CD4-positive, alpha-beta T cell treated with Interleukin-17A for 4 hours (primary cell): Measurements from ENCODE around the gene MS4A14.
"Not testable (repeated sequence)": the region's sequence is repeated elsewhere in the genome, so short reads cannot be mapped to it uniquely, and the experiment has no call there.

ENCODE experiments used
- DNase-seq: peaks from one replicate; pipeline ENCODE4 v3.0.0-alpha.2; 2020; ENCODE audit warnings: mixed read lengths

Gene MS4A14, protein sequence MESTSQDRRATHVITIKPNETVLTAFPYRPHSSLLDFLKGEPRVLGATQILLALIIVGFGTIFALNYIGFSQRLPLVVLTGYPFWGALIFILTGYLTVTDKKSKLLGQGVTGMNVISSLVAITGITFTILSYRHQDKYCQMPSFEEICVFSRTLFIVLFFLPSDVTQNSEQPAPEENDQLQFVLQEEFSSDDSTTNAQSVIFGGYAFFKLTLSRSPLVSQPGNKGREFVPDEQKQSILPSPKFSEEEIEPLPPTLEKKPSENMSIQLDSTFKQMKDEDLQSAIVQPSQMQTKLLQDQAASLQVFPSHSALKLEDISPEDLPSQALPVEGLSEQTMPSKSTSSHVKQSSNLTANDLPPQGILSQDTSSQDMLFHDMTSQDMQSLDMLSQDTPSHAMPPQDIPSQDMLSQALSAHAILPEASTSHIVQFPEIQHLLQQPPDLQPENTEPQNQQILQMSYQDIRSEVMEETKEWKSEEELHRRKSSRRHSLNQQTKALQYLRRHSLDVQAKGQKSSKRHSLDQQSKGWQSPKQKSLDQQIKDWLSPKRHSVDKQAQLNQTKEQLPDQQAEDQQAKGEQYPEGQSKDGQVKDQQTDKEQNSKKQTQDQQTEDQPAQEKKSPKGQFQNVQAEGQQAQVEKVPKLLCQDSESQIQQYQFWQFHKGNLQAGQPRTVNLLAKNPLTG

DNA sequence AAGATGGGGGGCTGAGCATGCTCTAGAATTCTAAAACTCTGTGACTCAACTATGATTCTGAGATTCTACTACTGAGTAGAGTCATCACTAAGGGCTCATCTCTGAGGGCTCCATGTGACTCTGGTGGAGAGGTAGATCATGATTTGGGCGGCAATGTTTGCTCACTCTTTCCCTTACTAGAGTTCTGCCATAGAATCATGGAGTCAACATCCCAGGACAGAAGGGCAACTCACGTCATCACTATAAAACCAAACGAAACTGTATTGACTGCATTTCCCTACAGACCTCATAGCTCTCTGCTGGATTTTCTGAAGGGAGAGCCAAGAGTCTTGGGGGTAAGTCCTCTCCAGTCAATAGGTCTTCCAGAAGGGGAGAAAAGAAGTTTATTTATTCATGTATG lies at the start of gene MS4A14:
MS4A14 (plus strand) TSS at position 78 of the 400 bp plus-strand sequence; CDS start at position 198, 120 bp downstream.
- DNase-seq = no peak

DNA sequence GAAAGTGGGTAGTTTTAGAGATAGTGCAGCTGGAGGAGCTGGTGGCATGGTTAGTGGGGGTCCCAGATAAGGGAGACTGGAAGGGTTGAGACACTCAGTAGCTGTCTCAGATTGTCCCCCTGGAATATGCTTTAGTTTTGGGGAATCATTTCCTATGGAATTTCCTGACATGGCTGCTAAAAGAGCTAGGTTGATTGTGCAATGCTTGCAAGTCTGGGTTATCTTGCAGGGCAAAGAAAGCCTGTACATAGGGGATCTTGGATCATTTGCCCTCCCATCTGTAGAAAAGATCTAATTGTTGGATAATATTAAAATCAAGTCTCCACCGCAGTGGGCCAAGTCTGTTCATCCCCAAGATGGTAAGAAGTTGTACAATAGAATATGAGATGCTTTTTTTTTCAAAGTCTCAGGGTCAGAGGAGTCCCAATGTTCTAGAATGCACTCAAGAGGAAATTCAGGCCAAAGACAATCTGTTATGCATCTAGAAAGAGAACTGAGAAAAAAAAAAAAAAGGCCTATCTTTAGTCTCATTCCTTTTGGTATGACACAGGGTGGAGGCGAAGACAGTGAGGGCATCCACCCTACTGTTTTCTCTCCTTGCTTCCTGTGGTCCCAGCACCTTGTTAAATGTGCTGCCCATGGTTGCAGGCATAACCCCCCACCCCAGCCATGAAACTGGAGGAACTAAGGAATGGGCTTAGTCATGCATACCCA lies 49.0 kb upstream of the MS4A14 start:
- no peak for DNase-seq

DNA sequence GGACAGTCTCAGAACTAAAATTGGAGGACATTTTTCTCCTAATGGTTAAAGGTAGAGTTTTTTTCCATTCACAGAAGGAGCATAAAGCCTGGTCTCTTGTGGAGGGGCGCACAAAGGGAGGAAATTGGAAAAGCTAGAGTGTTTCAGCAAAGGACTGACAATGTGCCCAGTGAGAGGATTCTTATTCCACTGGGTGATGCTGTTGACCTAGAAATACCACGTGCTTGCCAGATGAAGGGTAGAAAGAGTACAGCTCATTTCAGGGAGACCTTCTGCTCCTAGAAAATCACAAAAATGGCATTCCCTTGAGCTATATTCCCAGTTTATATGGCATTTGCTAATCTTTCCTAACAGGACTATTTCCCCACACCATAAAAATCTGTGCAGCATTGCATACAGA lies 48.1 kb upstream of the MS4A14 start:
- no peak for DNase-seq

DNA sequence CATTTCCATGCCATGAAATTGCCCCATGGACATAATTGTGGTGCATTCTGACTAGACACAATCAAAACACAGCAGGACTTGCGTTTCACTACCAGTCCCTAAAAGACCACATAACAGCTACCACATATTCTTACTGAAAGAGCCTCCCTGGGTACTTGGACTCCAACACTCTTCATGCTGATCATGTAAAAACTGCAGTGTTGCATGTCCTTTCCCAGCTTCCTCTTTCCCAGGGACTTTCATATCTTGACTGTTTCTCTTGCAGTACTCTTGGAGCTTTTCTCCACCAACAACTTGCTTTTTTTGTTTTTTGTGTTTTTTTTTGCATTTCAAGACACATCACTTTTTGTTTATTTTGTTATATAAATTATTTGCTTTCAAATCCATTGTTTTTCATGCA lies 46.3 kb upstream of the MS4A14 start:
- DNase-seq = no peak

DNA sequence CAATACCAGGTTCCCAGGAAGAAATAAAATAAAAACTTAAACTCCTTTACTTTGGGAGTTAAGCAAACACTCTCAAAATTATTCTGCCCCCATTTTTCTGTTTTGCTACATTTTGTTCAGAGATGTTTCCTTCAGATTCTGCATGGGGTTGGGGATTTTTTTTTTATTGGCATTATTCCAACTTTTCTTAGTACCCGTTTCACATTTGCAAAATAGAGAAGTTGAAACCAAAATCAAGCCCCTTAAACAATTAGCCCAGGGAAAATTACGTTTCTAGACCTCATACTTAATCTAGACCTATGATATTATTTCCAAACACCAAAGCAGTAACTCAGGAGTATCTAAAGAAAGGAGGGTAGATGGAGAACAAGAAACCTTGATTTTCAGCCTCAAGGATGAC lies 38.5 kb upstream of the MS4A14 start:
- DNase-seq = no peak

DNA sequence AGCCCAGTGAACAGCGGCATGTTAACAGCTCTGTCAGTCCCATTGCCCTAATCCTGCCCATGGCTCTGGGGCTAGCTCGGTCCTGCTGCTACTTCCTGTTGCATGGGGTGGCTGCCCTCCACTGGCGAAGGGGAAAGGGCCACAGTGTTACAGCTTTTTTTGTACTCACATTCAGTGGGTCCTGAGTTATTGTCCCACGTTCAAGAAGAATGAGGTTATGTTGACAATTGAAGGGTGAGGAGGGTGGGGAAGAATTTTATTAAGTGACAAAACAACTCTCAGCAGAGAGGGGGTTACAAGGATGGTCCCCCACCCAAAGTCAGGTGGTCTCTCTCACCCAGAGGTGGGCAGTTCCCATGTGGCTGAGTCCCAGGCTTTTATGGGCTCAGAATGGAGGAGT lies 35.6 kb upstream of the MS4A14 start:
- DNase-seq = no peak

DNA sequence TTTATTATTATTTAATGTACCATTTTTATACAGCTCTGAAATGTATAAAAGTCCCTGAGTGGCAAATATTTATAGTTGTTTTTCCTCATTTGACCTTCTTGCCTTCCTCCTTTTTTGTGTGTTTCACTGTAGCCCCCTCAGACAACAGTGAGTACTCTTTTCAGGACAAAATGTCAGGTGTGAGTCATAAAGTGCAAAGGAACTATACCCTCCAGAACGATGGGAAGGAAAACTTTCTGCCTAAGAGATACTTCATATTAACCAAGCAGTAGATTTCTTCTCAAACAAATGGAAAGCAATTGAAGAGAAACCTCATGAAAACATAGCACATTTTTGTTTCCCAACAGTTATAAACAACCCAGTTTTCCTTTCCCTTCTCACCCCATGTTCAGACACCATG lies 34.0 kb upstream of the MS4A14 start:
- no peak for DNase-seq

DNA sequence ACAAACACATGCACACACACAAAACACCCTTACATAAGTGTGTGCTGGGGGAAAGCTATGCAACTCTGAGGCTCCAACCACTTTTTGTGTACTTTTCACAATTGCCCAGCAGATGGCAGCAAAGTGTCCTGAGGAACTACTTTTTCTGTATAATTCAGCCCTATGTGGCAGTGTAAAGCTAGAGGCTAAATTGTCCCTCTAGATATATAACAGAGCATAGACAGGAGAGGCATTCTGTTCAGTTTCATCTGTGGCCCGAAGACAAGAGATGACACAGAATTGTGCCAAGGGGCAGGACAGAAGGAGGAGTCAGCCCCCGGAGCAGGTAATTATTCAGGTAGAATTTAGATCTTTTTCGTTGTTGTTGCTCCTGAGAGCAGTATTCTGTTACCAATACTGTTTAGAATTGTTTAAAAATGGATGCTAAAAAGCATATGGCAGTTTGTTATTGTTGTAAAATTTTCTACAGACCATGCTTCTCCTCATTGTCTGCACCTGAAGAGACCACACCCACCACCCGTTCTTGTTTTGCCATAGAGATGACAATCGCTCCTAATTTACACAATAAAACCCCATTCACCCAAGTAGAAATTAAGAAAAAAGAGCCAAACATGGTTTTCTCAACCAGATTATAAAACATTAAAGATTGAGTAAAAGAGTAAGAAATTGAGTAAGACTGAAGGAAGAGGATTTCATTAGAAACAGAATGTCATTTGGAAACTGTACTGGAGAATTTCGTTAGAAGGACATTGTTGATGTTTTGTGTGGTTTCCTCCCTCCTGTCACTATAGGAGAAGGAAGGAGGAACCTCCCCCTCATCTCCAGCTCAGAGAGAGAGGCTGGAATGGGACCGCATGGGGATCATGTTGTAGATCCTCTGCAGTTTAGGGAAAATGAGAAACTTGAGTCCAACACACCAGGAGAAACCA lies 32.5 kb upstream of the MS4A14 start:
- peak; percentile 51 for DNase-seq

DNA sequence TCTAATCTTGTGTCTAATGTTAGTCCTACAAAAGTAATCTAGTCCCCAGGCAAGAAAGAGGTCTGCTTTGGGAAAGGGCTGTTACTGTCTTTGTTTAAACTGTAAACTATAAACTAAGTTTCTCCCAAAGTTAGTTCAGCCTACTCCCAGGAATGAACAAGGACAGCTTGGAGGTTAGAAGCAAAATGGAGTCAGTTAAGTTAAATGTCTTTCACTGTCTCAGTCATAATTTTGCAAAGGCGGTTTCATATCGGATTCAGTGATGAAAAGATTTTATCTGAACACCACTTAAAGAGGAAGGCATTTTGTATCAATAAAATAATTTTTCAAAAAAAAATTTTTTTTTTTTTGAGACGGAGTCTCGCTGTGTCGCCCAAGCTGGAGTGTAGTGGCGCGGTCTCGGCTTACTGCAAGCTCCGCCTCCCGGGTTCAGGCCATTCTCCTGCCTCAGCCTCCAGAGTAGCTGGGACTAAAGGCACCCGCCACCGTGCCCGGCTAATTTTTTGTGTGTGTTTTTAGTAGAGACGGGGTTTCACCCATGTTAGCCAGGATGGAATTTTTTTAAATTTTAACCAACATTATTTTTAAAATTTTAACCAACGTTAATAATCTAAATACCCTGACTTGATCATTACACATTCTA lies 29.9 kb upstream of the MS4A14 start:
- not testable (repeated sequence) for DNase-seq

DNA sequence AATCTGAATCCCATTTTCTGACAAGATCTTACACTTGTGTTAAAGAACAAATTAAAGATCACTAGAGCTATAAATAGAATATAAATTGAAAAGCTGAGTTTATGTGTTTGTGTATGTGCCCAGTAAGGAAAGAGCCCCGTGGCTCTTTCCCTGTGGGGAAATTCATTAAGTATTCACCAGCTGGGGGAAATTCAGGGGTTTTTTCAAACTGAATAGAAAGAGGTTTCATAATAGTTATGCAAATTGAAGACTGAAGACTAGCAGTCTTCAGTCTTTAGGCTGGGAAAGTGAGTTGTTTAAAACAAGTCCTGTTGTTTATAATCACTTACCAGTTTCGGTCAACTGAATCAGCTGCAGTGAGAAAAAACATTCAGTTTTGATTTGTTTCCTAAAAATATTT lies 29.2 kb upstream of the MS4A14 start:
- DNase-seq = no peak

DNA sequence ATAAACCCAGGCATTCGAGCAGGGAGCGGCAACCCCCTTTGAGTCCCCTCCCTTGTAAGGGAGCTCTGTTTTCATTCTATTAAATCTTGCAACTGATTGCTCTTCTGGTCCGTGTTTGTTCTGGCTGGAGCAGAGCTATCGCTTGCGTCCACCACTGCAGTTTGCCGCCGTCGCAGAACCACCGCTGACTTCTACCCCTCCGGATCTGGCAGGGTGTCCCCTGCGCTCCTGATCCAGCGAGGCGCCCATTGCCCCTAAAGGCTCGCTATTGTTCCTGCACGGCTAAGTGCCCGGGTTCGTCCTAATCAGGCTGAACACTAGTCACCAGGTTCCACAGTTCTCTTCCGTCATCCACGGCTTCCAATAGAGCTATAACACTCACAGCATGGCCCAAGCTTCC lies 28.4 kb upstream of the MS4A14 start:
- no peak for DNase-seq

DNA sequence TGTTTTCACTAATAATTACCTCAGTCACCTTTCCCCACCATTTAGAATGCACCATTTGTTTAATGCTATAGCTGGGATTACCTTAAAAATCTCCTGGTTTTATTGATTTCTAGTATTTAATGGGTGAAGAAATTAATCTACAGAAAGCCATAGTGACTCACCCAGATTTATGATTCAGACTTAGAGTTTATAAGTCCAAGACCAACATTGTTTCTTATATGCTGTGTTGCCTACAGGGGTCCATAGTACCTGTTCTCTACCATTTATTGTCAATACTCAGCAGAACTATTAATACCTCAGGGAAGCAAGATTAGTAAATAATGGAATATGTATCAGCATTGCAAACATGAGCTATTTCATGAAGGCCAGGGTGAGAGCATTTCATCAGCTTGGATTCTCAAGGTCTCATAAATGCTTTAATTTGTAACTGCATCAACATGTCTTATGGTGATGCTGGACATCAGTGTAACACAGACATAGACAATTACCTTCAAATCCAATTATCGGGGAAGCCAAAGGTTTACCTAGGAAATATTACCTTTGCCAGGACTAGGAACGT lies 25.9 kb upstream of the MS4A14 start:
- no peak for DNase-seq

DNA sequence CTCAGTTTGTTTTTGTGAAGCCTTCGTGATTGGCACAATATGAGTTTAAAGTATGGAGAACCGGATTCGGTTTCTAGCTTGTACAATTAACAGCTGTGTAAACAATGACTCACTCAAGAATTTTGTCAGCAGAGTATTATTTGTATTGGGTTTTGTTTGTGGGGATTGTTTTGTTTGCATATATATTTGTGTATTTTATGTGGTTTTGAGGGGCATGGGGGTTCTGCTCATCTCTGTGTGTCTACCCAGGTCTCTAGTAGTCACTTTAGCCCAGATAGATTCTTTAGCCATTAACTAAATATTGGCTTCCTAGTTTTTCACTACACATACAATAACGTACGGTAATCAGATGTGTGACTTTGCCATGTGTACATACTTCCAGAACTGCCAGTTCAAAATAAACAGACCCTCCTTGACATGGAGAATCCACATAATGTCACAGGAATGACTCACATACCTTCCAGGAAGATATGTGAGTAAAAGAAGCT lies 25.4 kb upstream of the MS4A14 start:
- DNase-seq = no peak

DNA sequence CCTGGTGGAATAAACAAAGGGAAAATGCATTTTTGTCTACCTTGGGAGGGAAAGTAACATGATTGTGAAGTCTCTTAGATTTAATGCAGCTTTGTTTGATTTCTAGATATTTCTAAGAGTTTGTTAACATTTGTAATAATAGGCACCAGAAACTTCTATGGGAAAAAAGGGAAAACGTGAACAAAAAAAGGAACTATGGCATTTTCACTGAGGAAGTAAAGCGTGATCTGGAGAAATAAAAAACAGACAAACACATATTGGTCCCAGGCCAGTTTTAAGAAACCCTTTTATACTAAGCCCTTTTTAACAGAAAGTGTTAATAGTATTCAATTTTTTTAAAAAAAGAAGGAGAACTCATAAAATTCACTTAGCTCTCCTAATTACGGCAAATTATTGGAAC lies 24.9 kb upstream of the MS4A14 start:
- no peak for DNase-seq

DNA sequence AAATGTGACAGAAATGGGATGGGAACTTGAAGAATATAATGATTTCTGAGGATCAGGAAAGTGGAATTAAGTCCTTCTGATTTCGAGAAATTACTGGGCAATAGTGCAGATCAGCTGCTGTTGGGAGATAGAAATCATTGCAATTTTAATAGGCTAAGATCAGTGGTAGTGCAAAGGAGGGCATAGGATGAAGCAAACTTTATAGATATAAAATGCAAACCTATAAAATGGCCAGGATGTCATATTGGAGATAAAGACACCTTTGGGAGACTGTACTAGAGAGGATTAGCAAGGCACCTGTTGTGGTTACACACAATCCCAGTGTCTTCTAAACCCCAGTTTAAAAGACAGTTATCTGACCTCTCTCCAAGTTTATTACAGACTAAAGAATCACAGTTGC lies 24.4 kb upstream of the MS4A14 start:
- no peak for DNase-seq

DNA sequence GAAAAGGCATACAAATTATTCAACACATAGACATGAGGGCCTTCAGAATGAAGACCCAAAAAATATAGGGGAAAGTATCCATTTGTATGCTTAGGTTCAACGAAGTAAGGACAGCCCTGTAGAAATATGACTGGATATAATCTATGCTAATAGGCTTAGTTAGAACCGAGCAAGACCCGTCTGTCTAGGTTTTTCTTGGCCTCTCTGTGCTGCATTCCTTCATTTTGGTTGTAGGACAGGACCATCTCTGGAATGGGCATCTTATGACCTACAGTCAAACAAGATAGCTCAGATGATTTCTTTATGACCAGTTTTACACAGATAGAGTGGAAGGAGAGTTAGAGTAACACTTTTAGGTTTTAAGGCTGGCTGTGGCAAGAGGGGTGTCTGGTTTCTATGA lies 23.5 kb upstream of the MS4A14 start:
- DNase-seq = no peak

DNA sequence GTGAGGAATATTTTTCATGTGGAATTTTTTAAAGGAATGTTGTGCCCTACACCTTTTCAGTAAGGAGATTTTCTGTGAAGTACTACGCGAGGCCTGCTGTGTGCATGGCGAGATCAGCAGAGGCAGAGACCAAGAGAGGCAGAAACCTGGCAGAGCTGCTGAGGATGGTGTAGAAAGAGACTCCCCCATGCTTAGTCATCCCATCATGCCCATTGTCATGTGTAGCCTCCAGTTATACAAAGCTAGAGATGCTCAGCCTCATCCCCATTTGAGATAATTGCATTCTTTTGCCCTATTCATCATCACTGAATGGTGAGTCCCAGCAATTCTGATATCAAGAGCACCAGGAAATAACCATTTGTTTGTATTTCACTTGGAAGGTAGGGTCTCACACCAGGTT lies 20.9 kb upstream of the MS4A14 start:
- no peak for DNase-seq

DNA sequence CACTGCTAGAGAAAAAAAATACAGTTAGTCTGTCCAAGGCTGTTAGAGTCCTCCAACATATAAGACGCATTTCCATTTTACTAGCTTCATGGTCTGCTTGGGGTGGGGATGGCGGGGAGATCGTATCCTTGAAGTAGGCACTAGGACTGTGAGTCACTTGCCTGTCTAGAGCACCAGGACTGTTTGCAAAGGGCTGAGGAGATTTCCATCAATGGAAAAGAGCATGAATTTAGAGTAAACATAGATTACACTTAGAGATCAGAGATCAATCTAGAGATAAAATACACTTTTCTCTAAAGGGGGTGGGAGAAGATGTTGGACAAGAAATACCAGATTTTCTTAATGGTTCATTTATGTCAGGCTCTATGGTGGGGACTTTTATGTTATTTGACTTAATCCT lies 19.7 kb upstream of the MS4A14 start:
- DNase-seq = no peak

DNA sequence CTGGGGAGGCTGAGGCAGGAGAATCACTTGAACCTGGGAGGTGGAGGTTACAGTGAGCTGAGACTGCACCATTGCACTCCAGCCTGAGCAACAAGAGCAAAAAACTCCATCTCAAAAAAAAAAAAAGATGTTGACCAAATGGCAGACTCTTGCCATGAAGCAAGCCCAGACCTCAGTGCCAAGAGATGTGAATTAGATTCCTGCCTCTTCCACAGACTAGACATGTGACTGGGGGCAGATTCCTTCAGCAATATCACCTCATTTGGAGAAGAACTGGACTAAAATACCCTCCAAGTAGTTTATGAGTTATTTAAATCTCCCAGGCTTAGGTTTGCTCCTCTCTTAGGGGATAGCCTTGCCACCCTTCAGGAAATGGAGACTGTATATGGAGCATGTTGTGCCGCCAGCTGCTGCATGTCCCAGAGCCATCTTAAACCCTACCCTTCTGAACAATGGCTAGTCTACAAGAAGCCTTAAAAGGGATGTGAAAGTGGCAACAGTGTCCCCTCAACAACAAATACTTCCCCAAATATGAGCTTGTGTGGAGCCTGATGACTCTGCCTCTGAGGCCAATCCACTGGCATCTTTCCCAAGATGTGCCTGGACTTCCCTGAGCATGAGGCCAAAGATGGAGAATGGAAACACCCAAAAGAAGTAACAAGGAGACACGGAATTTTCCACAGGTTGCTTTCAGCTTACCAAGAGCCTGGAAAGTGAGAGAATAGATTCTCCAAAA lies 18.7 kb upstream of the MS4A14 start:
- DNase-seq = no peak

DNA sequence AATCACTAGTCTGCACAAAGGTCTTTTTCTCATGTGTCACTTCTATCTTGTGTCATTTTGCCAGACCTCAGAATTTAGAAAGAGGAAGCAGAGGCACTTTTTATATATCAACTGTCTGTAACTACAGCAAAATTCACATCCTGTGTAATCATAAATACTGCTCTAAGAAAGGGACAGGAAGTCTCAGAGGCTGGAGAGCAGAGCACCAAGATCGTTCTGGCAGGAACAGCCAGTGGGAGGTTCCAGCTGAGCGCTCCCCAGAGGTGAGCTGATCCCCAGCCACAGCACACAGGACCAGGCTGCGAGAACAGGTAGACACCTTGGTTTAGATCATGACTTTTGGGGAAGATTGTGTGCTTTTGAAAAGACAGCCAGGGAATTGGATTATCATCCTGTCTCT lies 17.9 kb upstream of the MS4A14 start, which contains the start of gene MS4A7:
MS4A7 (plus strand) TSS at position 179 of the 400 bp plus-strand sequence. CDS start 4,610 bp downstream, outside the sequence.
- DNase-seq = no peak
